ENCODE data around the gene LASP1. TPM values are rescaled to one million over a fixed set of nuclear protein-coding genes. Genes with fewer than 3 reads are reported as not detected.

Gene LASP1
- total RNA-seq, 1 experiment from 2014 or later, result 137 TPM

- peaks cover 5% of the 10 kb centered on the region for H3K36me3 ChIP-seq (ENCODE audit: control insufficient read depth, insufficient read depth, low read length)
- peaks cover 9% of the 10 kb centered on the region; the same call in 1 of the 2 replicates for H3K4me1 ChIP-seq
- no peak overlapping the region for H3K4me3 ChIP-seq (ENCODE audit: low read depth, low read length)
- ChIA-PET CTCF (interaction anchor here (0.7 kb wide), 1 partner anchor 184 kb away, joined by 4 read pairs; no protein-coding TSS in a partner anchor), POLR2A (no interaction called here)
- no peak for DNase-seq
- H3K4me1 Mint-ChIP-seq (ENCODE audit: low read depth, unreplicated experiment), result no peaks in the 10 kb centered on the region
- H3K27me3 Mint-ChIP-seq (ENCODE audit: insufficient read depth, unreplicated experiment), result no peaks in the 10 kb centered on the region
- intact Hi-C loops (cut with micrococcal nuclease; ENCODE audit: unreplicated experiment), result no loop called here
- no peaks in the 10 kb centered on the region for H3K9me3 ChIP-seq
- no peaks in the 10 kb centered on the region for H3K9me3 Mint-ChIP-seq (ENCODE audit: unreplicated experiment)
- no peak overlapping the region for H3K4me3 Mint-ChIP-seq (ENCODE audit: unreplicated experiment)
- TF ChIP-seq CTCF (IDR thresholded peaks at IDR 0.05; ENCODE audit: insufficient read depth in 1 of 2, low read depth in 1 of 2, low read length in 1 of 2, severe bottlenecking in 1 of 2, unreplicated experiment in 1 of 2), result no peak
- no TSS peak for BruUV-seq (replicated peaks)
- no peak overlapping the region for H3K27ac Mint-ChIP-seq (ENCODE audit: unreplicated experiment)
- no peaks in the 10 kb centered on the region for H3K27me3 ChIP-seq (replicated peaks; ENCODE audit: control insufficient read depth, insufficient read depth, low read length)
- peaks cover 63% of the 10 kb centered on the region for H3K36me3 Mint-ChIP-seq (ENCODE audit: insufficient read depth, unreplicated experiment)
Observed at GRCh38 chr17:38918916-38919315, 49.1 kb downstream of the LASP1 start.

GRCh38 chr17:38919316-38920078, 49.6 kb downstream of the LASP1 start:
- no peak for TF ChIP-seq CTCF (IDR thresholded peaks at IDR 0.05; ENCODE audit: insufficient read depth in 1 of 2, low read depth in 1 of 2, low read length in 1 of 2, severe bottlenecking in 1 of 2, unreplicated experiment in 1 of 2)
- H3K27me3 ChIP-seq (replicated peaks; ENCODE audit: control insufficient read depth, insufficient read depth, low read length), result no peaks in the 10 kb centered on the region
- CTCF ChIA-PET, result no interaction called here
- no peaks in the 10 kb centered on the region for H3K9me3 ChIP-seq
- no peaks in the 10 kb centered on the region for H3K9me3 Mint-ChIP-seq (ENCODE audit: unreplicated experiment)
- H3K4me1 ChIP-seq, result peaks cover 8% of the 10 kb centered on the region; the same call in 1 of the 2 replicates
- intact Hi-C loops (cut with micrococcal nuclease; ENCODE audit: unreplicated experiment), result loop anchor here (5.0 kb wide), 1 partner anchor 47 kb away; the partner anchor contains the start of gene LASP1
- H3K4me3 Mint-ChIP-seq (ENCODE audit: unreplicated experiment), result no peak overlapping the region
- DNase-seq, result no peak
- peaks cover 5% of the 10 kb centered on the region for H3K36me3 ChIP-seq (ENCODE audit: control insufficient read depth, insufficient read depth, low read length)
- POLR2A ChIA-PET, result no interaction called here
- H3K4me3 ChIP-seq (ENCODE audit: low read depth, low read length), result no peak overlapping the region
- H3K27ac Mint-ChIP-seq (ENCODE audit: unreplicated experiment), result no peak overlapping the region
- no peaks in the 10 kb centered on the region for H3K4me1 Mint-ChIP-seq (ENCODE audit: low read depth, unreplicated experiment)
- peaks cover 58% of the 10 kb centered on the region for H3K36me3 Mint-ChIP-seq (ENCODE audit: insufficient read depth, unreplicated experiment)
- BruUV-seq (replicated peaks), result no TSS peak
- no peaks in the 10 kb centered on the region for H3K27me3 Mint-ChIP-seq (ENCODE audit: insufficient read depth, unreplicated experiment)

GRCh38 chr17:38920374-38921291, 50.8 kb downstream of the LASP1 start:
- Histone ChIP-seq H3K4me1 (no peaks in the 10 kb centered on the region), H3K27me3 (replicated peaks; ENCODE audit: control insufficient read depth, insufficient read depth, low read length) (no peaks in the 10 kb centered on the region), H3K36me3 (ENCODE audit: control insufficient read depth, insufficient read depth, low read length) (peaks cover 3% of the 10 kb centered on the region), H3K4me3 (ENCODE audit: low read depth, low read length) (no peak overlapping the region), H3K9me3 (no peaks in the 10 kb centered on the region)
- POLR2A ChIA-PET, result no interaction called here
- H3K27ac Mint-ChIP-seq (ENCODE audit: unreplicated experiment), result no peak overlapping the region
- no peaks in the 10 kb centered on the region for H3K4me1 Mint-ChIP-seq (ENCODE audit: low read depth, unreplicated experiment)
- CTCF ChIA-PET, result interaction anchor here (0.6 kb wide), 1 partner anchor 186 kb away, joined by 3 read pairs; no protein-coding TSS in a partner anchor
- no peak for TF ChIP-seq CTCF (IDR thresholded peaks at IDR 0.05; ENCODE audit: insufficient read depth in 1 of 2, low read depth in 1 of 2, low read length in 1 of 2, severe bottlenecking in 1 of 2, unreplicated experiment in 1 of 2)
- H3K9me3 Mint-ChIP-seq (ENCODE audit: unreplicated experiment), result no peaks in the 10 kb centered on the region
- BruUV-seq (replicated peaks), result no TSS peak
- no peak overlapping the region for H3K4me3 Mint-ChIP-seq (ENCODE audit: unreplicated experiment)
- intact Hi-C loops (cut with micrococcal nuclease; ENCODE audit: unreplicated experiment), result loop anchor here (5.0 kb wide), 1 partner anchor 48 kb away; the partner anchor contains the start of gene LASP1
- DNase-seq, result no peak
- H3K36me3 Mint-ChIP-seq (ENCODE audit: insufficient read depth, unreplicated experiment), result peaks cover 47% of the 10 kb centered on the region
- H3K27me3 Mint-ChIP-seq (ENCODE audit: insufficient read depth, unreplicated experiment), result no peaks in the 10 kb centered on the region
